ENCODE measurements around the gene RBBP7. TPM values are rescaled to one million over a fixed set of nuclear protein-coding genes. Genes with fewer than 3 reads are reported as not detected.

Gene RBBP7
- total and polyA plus RNA-seq, 2 donors (not counting 1 experiment from before 2014, with no cell fraction given) = 149 to 174 TPM

DNA sequence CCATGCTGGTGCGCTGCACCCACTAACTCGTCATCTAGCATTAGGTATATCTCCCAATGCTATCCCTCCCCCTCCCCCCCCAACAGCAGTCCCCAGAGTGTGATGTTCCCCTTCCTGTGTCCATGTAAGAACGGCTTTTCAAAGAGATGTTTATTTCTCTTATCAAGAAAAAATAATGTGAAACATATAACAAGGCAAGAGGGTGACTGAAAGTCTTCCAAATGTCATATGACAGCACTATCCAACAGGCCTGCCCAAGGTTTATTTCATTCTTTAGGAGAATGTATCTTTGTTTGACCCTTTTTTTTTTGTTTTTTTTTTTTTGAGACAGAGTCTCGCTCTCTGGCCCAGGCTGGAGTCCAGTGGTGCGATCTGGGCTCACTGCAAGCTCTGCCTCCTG, 46.4 kb upstream of the RBBP7 start:
- H4K20me1 ChIP-seq (ENCODE audit: control insufficient read depth, extremely low read depth, insufficient read depth, low read length) = no peaks in the 10 kb centered on the region
- H3K9me3 ChIP-seq (ENCODE audit: control insufficient read depth, insufficient read depth, low read depth, low read length) = no peaks in the 10 kb centered on the region
- DNase-seq (ENCODE audit: low read depth in 2 of 2) = no peak
- no peaks in the 10 kb centered on the region for H3K27me3 ChIP-seq (ENCODE audit: control insufficient read depth, insufficient read depth, low read length)
- no peaks in the 10 kb centered on the region for H3K79me2 ChIP-seq (ENCODE audit: control insufficient read depth, insufficient read depth, low read length)
- no peaks in the 10 kb centered on the region for H3K36me3 ChIP-seq (ENCODE audit: control insufficient read depth, insufficient read depth, low read length)
- no peak overlapping the region for H2AFZ ChIP-seq (ENCODE audit: low read length)
- no peaks in the 10 kb centered on the region for H3K4me1 ChIP-seq (ENCODE audit: control insufficient read depth, extremely low read depth, insufficient read depth, low read length)
- TF ChIP-seq EZH2 (IDR thresholded peaks at IDR 0.05; ENCODE audit: low read length, missing control alignments) = no peak
- TF ChIP-seq, protein P1, sequence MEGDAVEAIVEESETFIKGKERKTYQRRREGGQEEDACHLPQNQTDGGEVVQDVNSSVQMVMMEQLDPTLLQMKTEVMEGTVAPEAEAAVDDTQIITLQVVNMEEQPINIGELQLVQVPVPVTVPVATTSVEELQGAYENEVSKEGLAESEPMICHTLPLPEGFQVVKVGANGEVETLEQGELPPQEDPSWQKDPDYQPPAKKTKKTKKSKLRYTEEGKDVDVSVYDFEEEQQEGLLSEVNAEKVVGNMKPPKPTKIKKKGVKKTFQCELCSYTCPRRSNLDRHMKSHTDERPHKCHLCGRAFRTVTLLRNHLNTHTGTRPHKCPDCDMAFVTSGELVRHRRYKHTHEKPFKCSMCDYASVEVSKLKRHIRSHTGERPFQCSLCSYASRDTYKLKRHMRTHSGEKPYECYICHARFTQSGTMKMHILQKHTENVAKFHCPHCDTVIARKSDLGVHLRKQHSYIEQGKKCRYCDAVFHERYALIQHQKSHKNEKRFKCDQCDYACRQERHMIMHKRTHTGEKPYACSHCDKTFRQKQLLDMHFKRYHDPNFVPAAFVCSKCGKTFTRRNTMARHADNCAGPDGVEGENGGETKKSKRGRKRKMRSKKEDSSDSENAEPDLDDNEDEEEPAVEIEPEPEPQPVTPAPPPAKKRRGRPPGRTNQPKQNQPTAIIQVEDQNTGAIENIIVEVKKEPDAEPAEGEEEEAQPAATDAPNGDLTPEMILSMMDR (conservative IDR thresholded peaks at IDR 0.05 in 1 of 2, IDR thresholded peaks at IDR 0.05 in 1 of 2; ENCODE audit: low read depth in 1 of 2, low read length in 2 of 2) = no peak
- no peak overlapping the region for H3K4me2 ChIP-seq (ENCODE audit: extremely low read depth, insufficient read depth, low read length)
- H3K9ac ChIP-seq (ENCODE audit: insufficient read depth, low read length) = no peak overlapping the region
- no peak overlapping the region for H3K27ac ChIP-seq (ENCODE audit: insufficient read depth, low read length)
- no peak overlapping the region for H3K4me3 ChIP-seq (replicated peaks in 1 of 4; ENCODE audit: control extremely low read depth in 1 of 4, insufficient read depth in 1 of 4, low read depth in 3 of 4, low read length in 4 of 4)

DNA sequence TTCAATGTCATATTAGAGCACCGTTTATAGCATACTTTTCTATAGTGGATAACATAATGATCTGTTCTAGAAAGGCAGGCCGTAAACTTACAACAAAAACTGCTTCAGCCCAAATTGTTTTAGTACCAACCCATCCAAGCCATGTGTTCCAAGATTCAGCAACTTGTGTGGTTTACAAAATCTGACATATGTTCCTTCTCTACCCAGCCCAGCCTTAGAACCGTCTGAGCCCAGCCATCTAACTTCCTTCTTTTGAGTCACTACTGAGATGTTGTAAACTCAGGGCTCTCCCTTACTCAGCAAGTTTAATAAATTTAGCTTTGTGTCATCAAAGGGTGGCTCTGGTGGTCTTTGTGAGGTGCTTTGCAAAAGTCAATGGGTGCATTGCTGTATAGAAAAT, 43.9 kb upstream of the RBBP7 start:
- no peaks in the 10 kb centered on the region for H4K20me1 ChIP-seq (ENCODE audit: control insufficient read depth, extremely low read depth, insufficient read depth, low read length)
- H3K27ac ChIP-seq (ENCODE audit: insufficient read depth, low read length) = no peak overlapping the region
- no peaks in the 10 kb centered on the region for H3K27me3 ChIP-seq (ENCODE audit: control insufficient read depth, insufficient read depth, low read length)
- no peaks in the 10 kb centered on the region for H3K9me3 ChIP-seq (ENCODE audit: control insufficient read depth, insufficient read depth, low read depth, low read length)
- H3K79me2 ChIP-seq (ENCODE audit: control insufficient read depth, insufficient read depth, low read length) = no peaks in the 10 kb centered on the region
- DNase-seq (ENCODE audit: low read depth in 2 of 2) = peak in 1 of 2 donors; percentile 39
- H3K9ac ChIP-seq (ENCODE audit: insufficient read depth, low read length) = no peak overlapping the region
- no peak overlapping the region for H3K4me2 ChIP-seq (ENCODE audit: extremely low read depth, insufficient read depth, low read length)
- no peaks in the 10 kb centered on the region for H3K4me1 ChIP-seq (ENCODE audit: control insufficient read depth, extremely low read depth, insufficient read depth, low read length)
- TF ChIP-seq, protein P1 (conservative IDR thresholded peaks at IDR 0.05 in 1 of 2, IDR thresholded peaks at IDR 0.05 in 1 of 2; ENCODE audit: low read depth in 1 of 2, low read length in 2 of 2) = no peak
- TF ChIP-seq EZH2 (IDR thresholded peaks at IDR 0.05; ENCODE audit: low read length, missing control alignments) = no peak
- H2AFZ ChIP-seq (ENCODE audit: low read length) = no peak overlapping the region
- no peaks in the 10 kb centered on the region for H3K36me3 ChIP-seq (ENCODE audit: control insufficient read depth, insufficient read depth, low read length)
- H3K4me3 ChIP-seq (replicated peaks in 1 of 4; ENCODE audit: control extremely low read depth in 1 of 4, insufficient read depth in 1 of 4, low read depth in 3 of 4, low read length in 4 of 4) = no peak overlapping the region

DNA sequence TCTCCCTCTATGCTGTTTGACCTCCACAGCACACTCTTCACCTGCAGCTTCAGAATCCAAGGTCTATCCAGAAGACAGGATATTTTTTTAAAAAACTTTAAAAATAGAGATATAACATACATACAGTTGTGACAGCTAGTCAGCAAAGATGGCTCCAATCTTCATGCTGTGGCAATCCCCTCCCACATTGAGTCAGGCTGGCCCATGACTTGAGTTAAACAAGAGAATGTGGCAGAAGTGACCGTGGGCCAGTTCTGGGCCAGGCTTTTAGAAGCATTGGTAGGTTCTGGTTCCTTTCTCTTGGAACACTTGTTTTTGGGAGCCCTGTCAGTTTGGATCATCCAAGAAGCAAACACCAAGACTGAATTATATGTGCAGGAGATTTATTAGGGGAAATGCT, 40.2 kb upstream of the RBBP7 start:
- H3K36me3 ChIP-seq (ENCODE audit: control insufficient read depth, insufficient read depth, low read length) = no peaks in the 10 kb centered on the region
- no peak for DNase-seq (ENCODE audit: low read depth in 2 of 2)
- H3K79me2 ChIP-seq (ENCODE audit: control insufficient read depth, insufficient read depth, low read length) = no peaks in the 10 kb centered on the region
- no peaks in the 10 kb centered on the region for H3K9me3 ChIP-seq (ENCODE audit: control insufficient read depth, insufficient read depth, low read depth, low read length)
- no peaks in the 10 kb centered on the region for H4K20me1 ChIP-seq (ENCODE audit: control insufficient read depth, extremely low read depth, insufficient read depth, low read length)
- H2AFZ ChIP-seq (ENCODE audit: low read length) = no peak overlapping the region
- H3K4me2 ChIP-seq (ENCODE audit: extremely low read depth, insufficient read depth, low read length) = no peak overlapping the region
- no peak for TF ChIP-seq EZH2 (IDR thresholded peaks at IDR 0.05; ENCODE audit: low read length, missing control alignments)
- TF ChIP-seq, protein P1 (conservative IDR thresholded peaks at IDR 0.05 in 1 of 2, IDR thresholded peaks at IDR 0.05 in 1 of 2; ENCODE audit: low read depth in 1 of 2, low read length in 2 of 2) = no peak
- H3K27ac ChIP-seq (ENCODE audit: insufficient read depth, low read length) = no peak overlapping the region
- H3K4me1 ChIP-seq (ENCODE audit: control insufficient read depth, extremely low read depth, insufficient read depth, low read length) = no peaks in the 10 kb centered on the region
- no peak overlapping the region for H3K4me3 ChIP-seq (replicated peaks in 1 of 4; ENCODE audit: control extremely low read depth in 1 of 4, insufficient read depth in 1 of 4, low read depth in 3 of 4, low read length in 4 of 4)
- no peak overlapping the region for H3K9ac ChIP-seq (ENCODE audit: insufficient read depth, low read length)
- no peaks in the 10 kb centered on the region for H3K27me3 ChIP-seq (ENCODE audit: control insufficient read depth, insufficient read depth, low read length)

All from fibroblast of lung (primary cell).